Left ventricle myocardium inferior (tissue), 1 donor: ENCODE results near the gene TOP1. TPM values are rescaled to one million over a fixed set of nuclear protein-coding genes. Genes with fewer than 3 reads are reported as not detected.

Source experiments
- DNase-seq: peaks from one replicate; pipeline ENCODE4 v3.0.0-alpha.2; 2020
- H3K27ac ChIP-seq: fragments of 200-600 bp; replicated peaks from 2 replicates; pipeline ENCODE4 v1.8.0; 2021
- H3K27me3 ChIP-seq: fragments of 200-600 bp; 2 replicates; pipeline ENCODE4 v1.8.0; 2021; ENCODE audit warnings: low read depth
- H3K36me3 ChIP-seq: fragments of 200-600 bp; 2 replicates; pipeline ENCODE4 v1.8.0; 2021
- H3K4me1 ChIP-seq: fragments of 200-600 bp; 2 replicates; pipeline ENCODE4 v1.8.0; 2021
- H3K4me3 ChIP-seq: fragments of 200-600 bp; 2 replicates; pipeline ENCODE4 v1.8.0; 2021; ENCODE audit warnings: mild to moderate bottlenecking, moderate library complexity
- H3K9me3 ChIP-seq: fragments of 200-600 bp; replicated peaks from 2 replicates; pipeline ENCODE4 v1.8.0; 2021
- CTCF ChIP-seq: fragments of 200-600 bp; IDR thresholded peaks from 2 replicates; pipeline ENCODE4 v1.8.0; 2021; ENCODE audit warnings: antibody characterized with exemption, mild to moderate bottlenecking, borderline replicate concordance
- intact Hi-C: fragments of 100-400 bp; cut with micrococcal nuclease; formaldehyde crosslinking; loops from one replicate; pipeline ENCODE4 v1.11.0; 2022
- total RNA-seq: library from RNA; stranded (reverse); fragmentation: NEBNext Ultra II Directional; extraction: Animal tissue kit (Norgen Biotek cat#: 25700); gene quantifications from one replicate; pipeline ENCODE4 v1.2.1, GENCODE V29; 2021
- donor health status: DM: no; HTN: yes; CAD: no; lungs with severe emphysema.

The TOP1 gene
- total RNA-seq, 1 donor from 2014 or later, result 23.9 TPM

- intact Hi-C loops, result no loop called here
- Histone ChIP-seq H3K9me3 (no peaks in the 10 kb centered on the region), H3K27ac (no peak overlapping the region), H3K27me3 (no peaks in the 10 kb centered on the region), H3K36me3 (peaks cover 81% of the 10 kb centered on the region), H3K4me3 (no peak overlapping the region), H3K4me1 (peaks cover 8% of the 10 kb centered on the region)
- DNase-seq, result no peak
- TF ChIP-seq CTCF, result no peak
Observed at GRCh38 chr20:41087777-41088176, 59.2 kb downstream of the TOP1 start.

GRCh38 chr20:41089555-41089954 is 60.9 kb downstream of the TOP1 start:
- no peaks in the 10 kb centered on the region for H3K9me3 ChIP-seq
- intact Hi-C loops, result no loop called here
- H3K27me3 ChIP-seq, result no peaks in the 10 kb centered on the region
- peaks cover 13% of the 10 kb centered on the region for H3K4me1 ChIP-seq
- no peak overlapping the region for H3K27ac ChIP-seq
- no peak for TF ChIP-seq CTCF
- DNase-seq, result no peak
- H3K36me3 ChIP-seq, result peaks cover 83% of the 10 kb centered on the region
- no peak overlapping the region for H3K4me3 ChIP-seq

- intact Hi-C loops, result no loop called here
- no peaks in the 10 kb centered on the region for H3K9me3 ChIP-seq
- TF ChIP-seq CTCF, result no peak
Observed at GRCh38 chr20:41091927-41092326, 63.3 kb downstream of the TOP1 start.

GRCh38 chr20:41094353-41095055 is 65.9 kb downstream of the TOP1 start:
- Histone ChIP-seq H3K9me3 (no peaks in the 10 kb centered on the region), H3K27me3 (no peaks in the 10 kb centered on the region), H3K27ac (no peak overlapping the region), H3K4me1 (peaks cover 7% of the 10 kb centered on the region), H3K4me3 (no peak overlapping the region), H3K36me3 (peaks cover 82% of the 10 kb centered on the region)
- no peak for DNase-seq
- intact Hi-C loops, result loop anchor here (2.0 to 5.0 kb wide), 2 partner anchors 102 to 126 kb away; no protein-coding TSS in a partner anchor
- TF ChIP-seq CTCF, result no peak

More at GRCh38 chr20:41091927-41092326, 63.3 kb downstream of the TOP1 start:
- Histone ChIP-seq H3K27ac (no peak overlapping the region), H3K27me3 (no peaks in the 10 kb centered on the region), H3K4me3 (no peak overlapping the region), H3K36me3 (peaks cover 77% of the 10 kb centered on the region), H3K4me1 (peaks cover 11% of the 10 kb centered on the region)
- no peak for DNase-seq

GRCh38 chr20:41095110-41095969 is 66.7 kb downstream of the TOP1 start:
- Histone ChIP-seq H3K27ac (no peak overlapping the region), H3K4me1 (peaks cover 7% of the 10 kb centered on the region), H3K9me3 (no peaks in the 10 kb centered on the region), H3K4me3 (no peak overlapping the region), H3K36me3 (peaks cover 85% of the 10 kb centered on the region), H3K27me3 (no peaks in the 10 kb centered on the region)
- peak; percentile 43 for DNase-seq
- TF ChIP-seq CTCF, result peak; percentile 88
- intact Hi-C loops, result loop anchor here (2.0 to 5.0 kb wide), 2 partner anchors 103 to 127 kb away; no protein-coding TSS in a partner anchor
